Stimulated activated CD4-positive, alpha-beta T cell treated with anti-CD3 and anti-CD28 coated beads, Interleukin-1b, Interleukin-23, amount 100 ng/mL, for 48 hours (primary cell): ENCODE measurements around the gene ADCY5.

ENCODE experiments used
- DNase-seq: peaks from one replicate; pipeline ENCODE4 v3.0.0-alpha.2; 2020

The ADCY5 gene

DNA sequence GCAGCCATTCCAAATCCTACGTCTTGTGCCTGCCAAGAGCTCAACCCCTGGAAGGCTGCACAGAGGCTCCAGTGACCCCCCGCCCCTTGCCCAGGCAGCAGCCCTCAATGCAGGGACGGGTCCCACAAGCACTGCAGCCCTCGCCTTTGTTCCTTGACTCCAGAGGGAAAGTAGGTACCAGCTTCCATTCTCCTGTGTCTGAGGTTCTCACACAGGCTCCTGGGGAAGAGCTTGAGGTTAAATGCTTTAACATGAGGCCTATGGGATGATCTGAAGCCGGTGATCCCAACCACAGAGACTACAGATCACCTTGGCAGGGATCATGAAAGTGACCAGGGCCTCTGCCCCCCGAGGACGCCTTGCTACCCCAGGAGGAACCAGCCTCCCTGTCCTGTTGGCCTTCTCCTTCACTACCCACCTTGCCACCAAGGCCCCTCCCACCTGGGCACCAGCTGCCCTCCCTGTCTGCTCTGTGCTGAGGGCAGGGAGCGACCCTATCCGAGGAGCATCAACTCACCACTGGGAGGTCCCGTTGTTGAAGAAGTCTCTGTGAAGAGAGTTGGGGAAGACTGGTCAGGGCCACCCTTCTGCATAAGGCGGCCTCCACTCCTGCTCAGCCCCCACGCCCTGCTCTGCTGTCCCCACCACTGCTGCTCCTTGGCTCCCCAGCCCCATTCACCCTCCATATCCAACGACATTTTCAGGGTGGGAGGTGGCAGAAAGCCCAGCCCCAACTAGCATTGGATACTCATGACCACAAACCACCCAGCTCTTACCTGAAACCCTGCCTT is 151.9 kb downstream of the ADCY5 start:
- no peak for DNase-seq

DNA sequence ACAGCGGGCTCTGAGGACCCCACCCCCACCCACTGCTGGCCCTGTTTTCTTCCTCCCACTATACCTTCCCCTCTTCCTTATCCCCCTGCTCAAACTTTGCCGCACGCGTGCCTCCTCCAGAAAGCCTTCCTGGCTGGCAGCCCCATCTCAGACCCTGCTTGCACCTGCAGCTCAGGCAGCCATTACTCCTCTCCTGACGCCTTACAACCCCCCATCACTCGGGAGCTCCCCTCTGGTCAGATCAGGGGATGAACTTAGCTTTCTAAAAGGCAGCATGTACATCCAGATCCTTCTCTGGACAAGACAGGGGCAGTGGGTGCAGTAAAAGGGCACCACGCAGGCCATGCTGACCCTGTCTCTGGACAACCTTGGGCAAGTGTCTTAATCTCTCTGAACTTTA is 152.6 kb downstream of the ADCY5 start:
- DNase-seq = no peak

DNA sequence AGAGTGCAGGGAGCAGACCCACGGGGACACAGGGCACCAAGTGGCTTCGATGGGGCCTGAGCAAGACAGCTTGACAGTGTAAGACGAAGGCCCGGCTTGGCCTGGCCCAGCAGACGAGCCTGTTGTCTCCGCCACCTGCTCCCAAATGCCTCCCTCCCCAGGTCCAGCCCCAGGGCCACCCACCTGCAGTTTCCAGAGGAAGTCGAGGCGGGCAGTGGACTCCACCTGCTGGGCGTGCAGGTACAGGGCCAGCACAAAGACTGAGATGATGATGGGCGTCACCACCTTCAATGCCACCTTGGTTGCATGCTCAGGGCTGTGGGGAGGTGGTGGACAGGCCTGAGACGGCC is 153.0 kb downstream of the ADCY5 start:
- DNase-seq = no peak

DNA sequence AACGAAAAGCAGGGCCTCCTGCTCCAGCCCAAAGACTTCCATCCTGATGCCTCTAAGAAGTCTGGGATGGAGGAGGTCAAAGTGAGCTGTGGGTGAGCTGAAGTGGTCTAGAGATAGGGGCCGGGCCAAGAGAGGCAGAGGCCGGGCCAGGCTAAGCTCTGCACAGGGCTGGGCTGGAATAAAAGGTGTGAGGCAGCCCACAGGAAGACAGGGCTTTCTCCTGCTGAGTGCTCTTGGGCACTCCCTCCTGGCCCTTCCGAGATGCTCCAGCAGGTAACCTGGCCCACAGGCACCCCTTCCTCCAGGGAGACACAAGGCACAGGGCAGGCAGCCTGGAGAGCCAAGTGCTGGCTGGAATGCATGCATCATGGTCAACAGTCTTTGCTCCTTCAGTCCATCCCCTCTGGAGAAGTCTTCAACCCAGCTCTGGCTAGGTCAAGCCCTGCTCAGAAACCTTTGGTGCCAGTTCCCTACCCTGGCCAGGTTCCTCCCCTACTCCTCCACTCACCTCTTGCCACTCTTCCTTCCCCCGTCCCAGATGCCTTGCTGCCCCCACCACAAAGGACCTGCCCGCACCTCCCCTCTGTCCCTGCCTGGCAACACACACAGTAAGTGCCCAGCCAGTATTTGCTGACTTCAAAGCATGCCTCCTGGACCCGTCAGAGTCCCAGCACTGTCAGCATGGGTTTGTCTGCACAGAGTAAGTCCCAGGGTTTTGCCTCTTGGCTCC is 153.6 kb downstream of the ADCY5 start:
- DNase-seq = no peak

DNA sequence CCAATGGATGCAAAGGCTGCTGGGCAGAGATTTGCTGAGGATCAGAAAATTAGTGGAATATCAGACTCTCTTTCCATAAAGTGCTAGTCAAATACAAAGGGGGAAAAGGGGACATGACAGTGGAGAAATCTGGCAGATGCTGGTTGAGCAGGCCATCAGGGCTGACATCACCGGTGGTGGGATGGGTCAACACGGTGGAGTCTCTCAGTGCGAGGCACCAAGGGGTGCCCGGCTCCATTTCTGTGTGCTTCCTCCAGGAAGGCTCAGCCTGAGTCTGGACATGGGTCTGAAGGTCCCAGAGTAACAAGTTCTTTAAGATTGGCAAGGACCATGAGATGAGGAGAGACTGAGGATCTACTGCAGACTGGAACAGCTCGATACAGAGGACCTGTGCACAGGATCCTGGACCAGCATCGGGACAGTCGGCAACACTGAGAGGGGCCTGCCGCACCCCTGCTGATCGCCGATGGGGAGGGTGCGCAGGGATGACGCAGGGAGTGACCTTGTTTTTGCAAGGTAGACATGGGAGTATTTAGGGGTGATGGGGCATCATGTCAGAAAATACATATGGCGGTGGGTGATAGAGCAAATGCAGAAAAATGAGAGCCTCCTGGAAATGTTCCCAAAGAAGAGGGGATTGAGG is 154.5 kb downstream of the ADCY5 start:
- DNase-seq = no peak

DNA sequence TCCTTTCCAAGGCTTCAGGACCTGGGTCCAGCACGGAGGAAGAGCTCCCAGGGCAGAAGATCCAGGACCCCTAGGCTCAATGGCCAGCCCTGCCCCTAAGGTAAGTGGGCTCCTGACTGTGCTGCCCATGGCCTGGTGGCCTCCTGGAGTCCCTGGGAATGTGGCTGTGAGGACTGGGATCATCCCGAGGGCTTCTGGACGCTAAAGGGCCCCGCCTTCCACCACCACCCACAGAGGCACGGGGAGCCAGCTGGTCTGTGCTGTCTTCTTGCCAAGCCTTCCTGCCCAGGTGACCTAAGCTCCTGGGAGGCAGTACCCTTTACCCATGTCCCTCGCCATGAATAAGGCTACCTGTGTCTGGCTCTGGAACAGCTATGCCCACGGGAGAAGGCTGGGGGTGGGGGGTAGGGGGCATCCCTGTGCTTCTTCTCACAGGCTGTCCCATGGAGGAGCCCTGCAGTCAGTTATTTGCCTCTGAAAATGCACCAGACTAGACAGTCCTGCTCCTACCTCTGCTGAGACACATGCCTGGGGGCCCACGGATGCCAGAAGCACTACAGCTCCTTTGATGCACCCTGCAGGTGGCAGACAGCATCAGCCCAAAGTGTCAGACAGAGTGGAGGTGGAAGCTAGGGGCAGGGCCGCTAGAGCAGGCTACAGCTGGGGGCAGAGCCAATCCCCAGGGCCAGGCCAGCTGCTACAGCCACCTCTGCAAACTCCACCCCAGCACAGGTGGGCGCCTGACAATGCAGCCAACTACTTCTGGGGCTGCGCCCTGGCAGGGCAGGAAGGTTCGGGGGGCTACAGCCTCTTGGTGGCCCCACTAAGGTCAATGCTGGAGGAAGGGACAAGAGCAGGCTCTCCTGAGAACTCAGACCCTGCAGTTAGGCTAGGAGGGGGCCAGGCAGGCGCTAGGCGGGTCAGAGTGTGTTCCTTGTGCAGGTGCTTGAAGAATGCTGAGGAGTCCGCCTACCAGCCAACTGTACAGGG is 156.3 kb downstream of the ADCY5 start:
- no peak for DNase-seq

DNA sequence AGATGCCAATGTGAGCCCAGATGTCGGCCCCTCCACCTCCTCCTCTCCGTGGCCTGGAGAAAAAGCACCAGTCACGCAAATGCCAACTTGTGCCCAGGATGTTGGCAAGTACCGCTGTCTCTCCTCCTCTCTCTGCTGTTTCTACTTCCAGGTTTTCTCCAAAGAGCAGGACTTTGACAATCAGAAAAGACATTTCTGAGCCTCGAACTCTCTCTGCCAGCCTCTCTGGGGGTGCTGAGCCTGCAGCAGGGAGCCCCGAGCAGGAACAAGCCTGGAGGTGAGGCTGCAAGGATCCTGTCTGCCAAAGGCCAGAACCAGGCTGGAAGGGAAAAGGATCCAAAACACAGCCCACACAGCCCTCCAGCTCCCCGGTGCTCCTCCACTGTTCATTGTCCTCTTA is 157.5 kb downstream of the ADCY5 start:
- no peak for DNase-seq

DNA sequence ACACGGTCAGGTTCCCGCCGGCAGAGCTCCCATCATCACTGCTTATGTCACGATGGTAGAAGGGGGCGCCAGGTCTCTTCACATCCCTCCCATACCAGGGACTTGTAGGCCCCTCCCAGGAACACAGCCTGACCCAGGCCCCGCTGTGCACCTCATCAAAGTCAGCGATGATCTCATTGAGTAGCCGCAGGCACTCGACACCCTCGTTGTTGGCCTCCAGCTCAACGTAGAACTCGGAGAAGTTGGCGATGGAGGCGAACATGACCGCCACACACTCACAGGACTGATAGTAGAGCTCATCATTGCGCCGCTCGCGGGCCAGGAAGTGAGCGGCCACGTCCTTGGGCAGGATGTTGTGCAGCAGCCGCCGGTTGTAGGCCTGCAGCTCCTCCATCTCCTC is 157.9 kb downstream of the ADCY5 start:
- DNase-seq = no peak

DNA sequence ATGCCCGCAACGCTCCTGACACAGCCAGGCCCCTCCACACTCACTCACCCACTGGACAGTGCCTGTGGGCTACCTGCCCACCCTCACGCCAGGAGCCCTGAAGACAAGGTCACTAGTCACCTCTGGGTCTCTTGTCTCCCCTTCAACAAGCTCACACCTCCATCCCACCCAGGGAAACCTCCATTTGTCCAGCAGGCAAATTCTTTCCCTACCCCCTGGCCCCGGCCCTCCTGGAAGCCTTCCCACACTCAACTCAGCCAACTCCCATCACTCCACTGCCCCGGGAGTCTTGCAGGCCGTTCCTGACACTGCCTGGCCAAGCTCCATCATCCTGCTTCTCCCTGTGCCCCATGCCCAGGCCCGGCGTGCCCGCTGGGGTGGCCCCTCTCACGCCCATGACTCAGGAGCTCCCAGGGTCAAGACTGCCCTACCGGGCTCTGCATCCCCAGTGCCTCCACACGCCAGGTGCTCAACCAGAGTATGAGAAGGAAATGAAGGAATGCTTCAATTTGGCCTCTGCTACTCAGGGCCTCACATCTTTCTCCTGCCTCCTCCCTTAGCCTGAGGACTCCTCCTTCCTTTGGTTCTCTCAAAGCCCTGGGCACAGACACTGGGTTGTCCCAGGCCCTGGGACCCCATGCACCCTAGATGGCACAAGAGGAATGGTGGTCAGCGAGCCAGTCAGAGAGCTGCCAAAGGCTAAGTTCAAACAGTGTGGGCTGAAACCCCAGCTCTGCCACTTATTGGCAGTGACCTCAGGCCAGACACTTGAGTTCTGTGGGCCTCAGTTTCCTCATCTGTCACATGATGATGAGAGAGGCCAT is 158.6 kb downstream of the ADCY5 start:
- no peak for DNase-seq

DNA sequence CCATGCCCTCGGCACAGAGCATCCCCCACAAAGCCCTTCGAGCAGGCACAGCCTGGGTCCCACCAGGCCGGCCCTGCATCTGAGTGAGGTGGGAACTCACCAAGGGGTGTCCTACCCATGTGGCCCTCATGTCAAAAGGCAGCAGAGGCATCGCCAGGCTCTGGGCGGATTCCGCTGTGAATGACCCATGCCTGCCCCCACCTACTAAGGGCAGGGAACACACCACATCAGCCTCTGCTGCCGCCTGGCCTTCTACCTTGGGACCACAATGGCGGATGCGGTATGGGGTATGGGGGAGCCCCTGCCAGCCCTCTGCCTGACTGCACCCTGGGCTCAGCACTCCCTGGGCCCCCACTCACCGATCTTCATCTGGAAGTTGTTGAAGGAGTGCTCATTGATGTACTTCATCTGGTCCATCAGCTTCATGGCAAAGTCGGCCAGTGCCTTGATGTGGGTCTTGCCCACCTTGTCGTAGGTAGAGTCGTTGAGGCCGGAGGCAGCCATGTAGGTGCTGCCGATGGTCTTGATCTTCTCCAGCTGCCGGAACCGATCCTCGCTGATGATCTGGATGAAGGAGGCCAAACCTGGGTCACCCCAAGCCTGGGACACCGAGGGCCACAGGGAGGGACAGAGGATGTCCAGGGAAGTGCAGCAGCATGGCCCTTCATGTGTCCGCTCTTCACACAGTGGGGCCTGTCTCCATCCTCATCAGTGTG is 159.3 kb downstream of the ADCY5 start:
- DNase-seq = no peak

DNA sequence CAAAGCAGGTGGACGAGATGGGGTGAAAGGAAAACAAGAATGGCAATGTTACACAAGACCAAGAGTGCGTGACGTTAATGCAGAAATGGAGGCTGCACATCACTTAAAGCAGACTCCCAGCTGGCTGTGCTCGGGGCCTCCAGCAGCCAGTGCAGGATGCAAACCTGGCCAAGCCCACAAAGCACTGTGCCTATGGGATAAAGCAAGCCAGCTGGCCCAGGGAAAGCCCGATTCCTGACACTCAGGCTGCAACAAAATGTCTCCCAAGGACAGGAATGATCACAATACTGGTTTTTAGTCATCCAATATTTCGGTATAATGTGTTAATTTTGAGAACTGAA is 161.0 kb downstream of the ADCY5 start:
- no peak for DNase-seq

DNA sequence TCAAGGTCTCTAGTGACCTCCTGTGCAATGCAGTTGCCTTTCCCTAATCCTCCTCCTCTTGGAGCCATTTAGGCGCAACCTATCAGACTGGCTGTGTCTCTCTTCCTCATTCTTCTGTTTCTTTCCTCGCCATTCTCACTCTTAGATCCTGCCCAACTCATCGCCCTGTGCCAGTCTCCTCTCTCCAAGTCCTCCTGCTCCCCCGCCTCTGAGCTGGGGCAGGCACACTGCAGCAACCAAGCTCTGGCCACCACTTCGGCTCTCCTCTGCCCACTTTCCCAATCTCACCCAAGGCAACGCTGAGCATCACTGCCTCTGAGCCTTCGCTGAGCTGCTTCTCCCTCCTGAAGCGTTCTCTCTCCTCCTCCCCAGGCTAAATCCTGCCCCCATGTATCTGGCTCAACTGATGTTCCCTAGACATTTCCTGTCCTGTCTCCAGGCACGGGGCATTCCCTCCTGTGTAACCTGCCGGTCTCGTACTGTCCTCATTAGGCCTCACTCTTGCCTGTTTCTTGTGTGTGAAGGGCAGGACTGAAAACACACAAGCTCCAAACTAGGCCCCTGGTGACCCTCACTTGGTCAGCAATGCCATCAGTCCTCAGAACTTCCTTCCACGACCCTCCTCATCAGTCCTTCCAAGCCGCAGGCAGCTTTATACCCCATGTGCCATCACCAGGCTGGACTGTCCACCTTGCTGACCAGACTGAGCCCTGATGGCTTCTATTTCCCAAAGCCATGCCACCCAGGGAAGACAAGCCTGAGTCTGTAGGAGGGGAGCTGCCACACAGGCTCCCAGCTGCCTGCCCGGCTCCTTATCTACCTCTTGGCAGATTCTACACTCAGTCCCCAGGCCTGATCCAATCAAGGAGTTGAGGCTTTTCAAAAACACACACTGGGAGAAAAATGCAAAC is 161.6 kb downstream of the ADCY5 start:
- DNase-seq = no peak

DNA sequence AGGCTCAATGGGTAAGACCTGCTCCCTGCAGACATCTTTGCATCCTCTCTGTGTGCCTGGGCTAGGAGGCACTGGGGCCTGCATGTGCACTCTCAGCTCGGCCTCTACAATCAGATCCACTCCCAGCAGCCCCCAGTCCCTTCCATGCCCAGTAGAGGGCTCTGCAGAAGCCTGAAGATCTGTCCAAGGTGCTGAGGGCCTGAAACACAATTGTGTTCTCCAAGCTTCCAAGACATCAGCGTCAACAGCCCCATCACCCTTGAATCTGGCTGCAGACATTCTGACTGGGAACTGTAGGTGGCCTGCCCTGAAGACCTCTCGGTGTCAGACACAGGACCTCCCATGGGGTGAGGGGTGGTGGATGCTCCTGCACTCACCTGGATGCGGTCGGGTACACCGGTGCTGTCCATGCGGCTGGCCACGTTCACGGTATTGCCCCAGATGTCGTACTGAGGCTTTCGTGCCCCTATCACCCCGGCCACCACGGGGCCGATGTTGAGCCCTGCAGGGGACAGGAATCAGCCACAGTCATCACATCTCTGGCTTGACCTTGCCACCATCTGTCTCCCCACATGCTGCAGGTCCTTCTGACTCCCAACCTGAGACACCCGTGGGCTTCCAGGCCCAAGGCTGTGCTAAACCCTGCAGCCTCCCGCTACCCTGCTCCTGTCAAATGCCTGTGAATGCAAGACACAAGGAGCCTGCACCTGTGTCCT is 162.4 kb downstream of the ADCY5 start:
- DNase-seq = peak; percentile 18

DNA sequence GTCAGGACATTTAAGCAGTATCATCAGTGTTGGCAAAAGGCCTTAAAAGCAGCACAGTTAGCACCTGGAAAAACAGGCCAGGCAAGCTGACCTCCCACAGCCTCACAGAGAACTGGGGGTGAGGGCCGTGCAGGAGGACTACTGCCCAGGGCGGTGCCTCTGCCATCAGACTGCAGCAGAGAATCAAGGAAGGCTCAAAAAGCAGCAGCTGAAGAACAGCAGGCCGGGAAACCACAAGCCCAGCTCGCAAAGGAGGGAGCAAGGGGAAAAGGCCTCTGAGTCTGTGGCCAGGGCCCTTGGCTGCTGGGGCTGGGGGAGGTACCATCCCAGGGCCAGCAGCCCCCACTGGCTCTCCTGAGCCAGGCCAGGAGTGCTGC is 163.0 kb downstream of the ADCY5 start:
- DNase-seq = no peak

DNA sequence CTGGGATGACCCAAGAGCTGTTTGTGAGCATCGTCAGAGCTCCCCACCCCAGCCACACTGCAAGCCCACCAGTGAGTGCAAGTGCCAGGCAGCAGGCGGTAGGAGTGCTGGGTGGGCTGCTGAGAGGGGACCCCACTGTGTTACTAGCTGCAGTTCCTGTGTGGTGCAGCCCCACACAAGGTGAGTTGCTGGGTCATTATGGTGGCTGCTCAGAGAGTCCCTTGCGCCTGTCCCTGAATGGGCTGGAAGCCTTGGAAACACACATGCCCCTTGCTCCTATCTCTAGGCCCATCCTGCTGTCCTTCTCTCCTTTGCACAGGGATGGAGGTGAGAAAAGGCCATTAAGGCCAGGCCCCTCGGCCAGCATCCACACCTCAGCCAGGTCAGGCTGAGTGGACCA is 163.4 kb downstream of the ADCY5 start:
- no peak for DNase-seq

DNA sequence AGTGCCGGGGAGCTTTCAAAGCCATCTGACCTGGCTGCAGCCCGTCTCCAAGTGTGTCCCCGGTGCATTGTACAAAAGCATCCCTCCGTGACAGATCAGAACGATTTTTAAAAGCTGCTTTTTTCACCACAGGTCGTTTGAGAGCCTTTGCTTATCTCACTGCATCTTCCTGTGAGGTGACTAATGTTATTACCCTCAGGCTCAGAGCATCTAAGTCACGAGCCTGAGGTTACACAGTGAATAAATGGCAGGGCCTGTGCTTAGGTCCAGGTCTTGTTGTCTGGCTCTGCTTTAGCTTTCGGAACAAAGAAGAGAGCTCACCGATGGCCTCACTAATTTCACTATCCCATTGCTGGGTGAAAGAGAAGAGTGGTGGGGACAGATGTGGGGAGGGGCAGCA is 163.8 kb downstream of the ADCY5 start:
- no peak for DNase-seq

DNA sequence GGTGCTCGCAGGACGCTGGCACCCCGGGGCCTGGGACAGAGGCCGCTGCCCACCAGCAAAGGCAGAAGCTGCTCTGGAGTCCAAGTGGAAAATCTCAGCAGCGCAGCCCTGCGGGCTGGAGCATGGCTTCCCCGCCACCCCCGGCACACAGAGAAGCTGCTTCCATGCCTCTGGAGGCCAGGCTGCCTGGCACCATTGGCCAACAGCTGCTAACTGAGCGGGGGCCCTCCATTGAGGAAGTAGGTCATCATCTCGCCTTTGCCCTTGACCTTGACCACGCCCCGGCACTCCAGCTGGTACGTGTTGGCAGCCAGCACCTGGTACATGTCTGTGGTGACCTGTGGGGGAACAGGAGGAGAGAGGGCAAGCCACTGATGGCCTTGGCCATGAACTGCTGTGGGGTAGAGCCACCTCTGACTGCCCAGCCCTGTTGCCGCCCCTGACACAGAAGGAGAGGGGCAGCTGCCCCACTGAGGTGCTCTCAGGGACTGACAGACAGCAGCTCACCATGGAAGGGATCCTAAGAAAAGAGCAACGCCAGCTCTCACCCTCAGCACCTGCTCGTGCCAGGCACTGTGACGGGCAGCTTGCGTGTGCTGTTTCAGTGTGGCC is 164.4 kb downstream of the ADCY5 start:
- no peak for DNase-seq

DNA sequence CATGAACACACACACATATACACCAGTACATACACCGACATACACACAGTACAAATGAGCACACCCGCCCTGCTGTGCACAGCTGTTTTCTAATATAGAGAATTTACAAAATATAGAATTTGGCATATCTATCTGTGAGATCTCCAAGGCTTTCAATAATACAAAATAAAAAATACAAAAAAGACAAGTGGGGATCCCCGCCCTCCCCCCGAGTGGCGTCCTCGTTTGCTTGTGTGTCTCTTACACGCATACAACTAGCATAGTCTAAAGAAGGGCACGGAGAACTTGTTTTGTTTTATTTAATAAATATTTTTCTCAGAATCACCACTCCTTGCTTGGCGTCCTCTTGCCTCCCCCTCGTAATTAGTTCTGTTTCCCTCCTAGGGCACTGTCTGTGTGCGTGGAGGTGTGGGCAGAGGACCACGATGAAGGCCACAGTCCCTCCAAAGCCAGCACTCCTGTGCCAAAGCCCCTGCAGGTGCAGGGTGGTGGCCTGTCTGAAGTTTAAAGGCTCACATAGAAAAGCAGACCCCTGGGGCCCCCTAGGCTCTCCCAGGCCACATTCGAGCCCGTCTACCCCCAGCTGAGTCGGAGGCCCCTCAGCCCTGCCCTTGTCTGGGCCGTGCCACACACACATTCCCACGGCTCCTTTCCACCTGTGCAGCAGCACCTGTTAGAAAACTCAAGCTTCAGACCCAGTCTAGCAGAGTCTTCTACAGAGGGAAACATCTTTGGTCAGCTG is 165.1 kb downstream of the ADCY5 start:
- DNase-seq = no peak

DNA sequence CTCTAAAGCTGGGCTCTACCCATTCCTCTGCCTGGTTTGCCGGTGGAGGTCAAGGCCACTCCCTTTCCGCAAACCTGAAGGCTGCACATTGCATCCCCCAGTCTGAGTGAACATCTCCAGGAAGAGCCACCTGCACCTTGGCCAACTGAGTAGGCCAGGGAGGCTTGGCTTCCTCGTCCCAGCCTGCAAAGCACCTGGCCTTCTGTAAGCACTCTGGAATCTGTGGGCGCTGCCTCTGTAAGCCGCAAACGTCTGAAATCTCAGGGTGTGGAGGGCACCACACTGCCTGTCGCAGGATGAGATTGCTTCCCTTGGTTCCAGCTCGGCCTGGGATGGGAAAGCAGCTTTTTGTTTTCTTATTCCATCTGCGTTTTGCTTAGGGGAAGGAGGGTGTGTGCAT is 165.8 kb downstream of the ADCY5 start:
- no peak for DNase-seq
